HepG2 (cell line): ENCODE measurements around the gene API5. TPM values are rescaled to one million over a fixed set of nuclear protein-coding genes. Genes with fewer than 3 reads are reported as not detected.
A peak's percentile ranks its signal among the peaks of the same experiment; 100 is the strongest.

Experiments used
- ERF ChIP-seq: IDR thresholded peaks from 2 replicates; pipeline ENCODE4 v1.6.1; 2018; ENCODE audit warnings: missing biosample characterization, missing genetic modification reagents
- MBNL3 ChIP-seq: fragments of 250-450 bp; sonication (Bioruptor Pico); conservative IDR thresholded peaks from 2 replicates; pipeline ENCODE4 v1.8.0; 2022; ENCODE audit warnings: mild to moderate bottlenecking, inconsistent platforms
- NFATC3 ChIP-seq: sonication (generic); formaldehyde crosslinking; IDR thresholded peaks from 2 replicates; pipeline ENCODE4 v1.5.1; 2020; ENCODE audit warnings: mild to moderate bottlenecking, missing genetic modification reagents
- SIN3B ChIP-seq: fragments of 150-350 bp; IDR thresholded peaks from 2 replicates; pipeline ENCODE4 v1.6.1; 2014; ENCODE audit warnings: low read length
- XRCC5 ChIP-seq: fragments of 200-400 bp; formaldehyde crosslinking; optimal IDR thresholded peaks from 2 replicates; pipeline ENCODE3; 2017; ENCODE audit warnings: mild to moderate bottlenecking, low read length
- ZNF350 ChIP-seq: sonication (generic); formaldehyde crosslinking; IDR thresholded peaks from 2 replicates; pipeline ENCODE4 v1.4.0; 2020; ENCODE audit warnings: mild to moderate bottlenecking, low read depth, missing genetic modification reagents, borderline replicate concordance
- ZNF609 ChIP-seq: sonication (generic); formaldehyde crosslinking; IDR thresholded peaks from 2 replicates; pipeline ENCODE4 v1.4.0; 2020; ENCODE audit warnings: mild to moderate bottlenecking, missing genetic modification reagents, borderline replicate concordance
- ZNF75D ChIP-seq: sonication (generic); formaldehyde crosslinking; IDR thresholded peaks from 2 replicates; pipeline ENCODE4 v1.8.1; 2023; ENCODE audit warnings: missing genetic modification reagents, mild to moderate bottlenecking, borderline replicate concordance
- ZNF782 ChIP-seq: sonication (generic); formaldehyde crosslinking; IDR thresholded peaks from 2 replicates; pipeline ENCODE4 v1.4.0; 2020; ENCODE audit warnings: missing genetic modification reagents, mild to moderate bottlenecking, borderline replicate concordance
- polyA plus RNA-seq, 8 experiments: library from polyadenylated mRNA; depleted of rRNA in 3 of 8; stranded (reverse) in 7 of 8; unstranded in 1 of 8; fragments of >200 nt; fragmentation: Illumina TruSeq in 4 of 8; extraction: Trizol in 4 of 8; gene quantifications; 2 replicates each; pipeline versions ENCODE4 v1.2.1 to v1.2.3, GENCODE V29; 2011 to 2016; ENCODE audit warnings: low read depth in 4 of 8, missing spikeins in 1 of 8, mixed read lengths in 1 of 8; ENCODE audit not compliant: insufficient read depth in 1 of 8
- total RNA-seq, 5 experiments: library from RNA; depleted of rRNA; stranded (reverse); fragments of >200 nt; fragmentation: Illumina TruSeq; extraction: Trizol; gene quantifications; 2 replicates each; pipeline ENCODE4 v1.2.3, GENCODE V29; 2016; ENCODE audit warnings: low read depth in 1 of 5
- TF ChIP-seq, protein P1 (sequence below): sonication (generic); formaldehyde crosslinking; IDR thresholded peaks from 2 replicates; pipeline ENCODE4 v1.5.1; 2020; ENCODE audit warnings: mild to moderate bottlenecking, missing genetic modification reagents, borderline replicate concordance
- TF ChIP-seq, protein P2 (sequence below): sonication (generic); formaldehyde crosslinking; IDR thresholded peaks from 2 replicates; pipeline ENCODE4 v1.9.0; 2021; ENCODE audit warnings: missing genetic modification reagents, mild to moderate bottlenecking, borderline replicate concordance

Gene API5
- total and polyA plus RNA-seq, 2 of the 13 experiments (the other 11 are each of a cell fraction or from before 2014, with no cell fraction given), result 21.6 to 59.0 TPM

DNA sequence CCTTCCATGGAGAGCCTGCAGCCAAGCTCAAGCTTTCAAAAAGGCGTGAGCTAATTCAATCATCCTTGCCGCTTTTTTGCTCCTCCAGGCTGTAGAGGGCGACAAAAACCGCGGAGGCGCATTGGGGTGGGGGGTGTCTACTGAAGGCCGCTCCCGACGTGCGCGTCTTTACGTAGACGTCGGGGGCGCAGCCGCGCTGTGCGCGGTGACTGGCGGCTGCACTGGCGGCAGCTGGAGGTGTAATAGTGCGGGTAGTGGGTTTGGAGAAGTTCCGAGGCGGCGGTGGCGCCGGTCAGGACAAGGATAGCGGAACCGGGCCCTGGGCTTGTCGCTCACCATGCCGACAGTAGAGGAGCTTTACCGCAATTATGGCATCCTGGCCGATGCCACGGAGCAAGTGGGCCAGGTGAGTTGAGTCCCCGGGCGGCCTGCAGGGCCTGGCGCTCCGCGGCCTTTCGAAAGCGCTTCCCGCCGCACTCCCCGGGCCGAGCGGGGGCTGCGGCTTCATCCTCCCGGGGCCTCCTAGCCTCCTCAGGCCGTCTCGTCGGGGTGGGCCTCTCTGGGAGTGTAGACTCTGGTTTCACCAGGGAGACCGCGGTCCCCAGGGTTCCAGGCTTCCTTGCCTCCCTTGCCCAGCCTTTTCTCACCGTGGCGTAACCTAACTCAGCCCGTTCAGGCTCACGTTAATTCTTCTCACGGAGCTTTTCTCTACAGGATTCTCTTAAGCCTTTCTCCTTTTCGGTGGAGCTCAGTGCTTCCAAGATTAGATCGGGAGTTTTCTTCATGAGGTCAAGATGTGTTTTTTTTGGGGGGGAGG is at the start of gene API5 (continued):
- no peak for TF ChIP-seq ZNF75D (CRISPR knock-in tag)
- peak; percentile 95 for TF ChIP-seq ZNF782 (CRISPR knock-in tag)
- TF ChIP-seq NFATC3, result no peak
- peak; percentile 64; the same call in 1 of the 2 replicates for TF ChIP-seq ZNF609 (CRISPR knock-in tag)
- peak; percentile 95 for TF ChIP-seq XRCC5
- peak; percentile 87 for TF ChIP-seq ZNF350 (CRISPR knock-in tag)
- TF ChIP-seq, protein P1, sequence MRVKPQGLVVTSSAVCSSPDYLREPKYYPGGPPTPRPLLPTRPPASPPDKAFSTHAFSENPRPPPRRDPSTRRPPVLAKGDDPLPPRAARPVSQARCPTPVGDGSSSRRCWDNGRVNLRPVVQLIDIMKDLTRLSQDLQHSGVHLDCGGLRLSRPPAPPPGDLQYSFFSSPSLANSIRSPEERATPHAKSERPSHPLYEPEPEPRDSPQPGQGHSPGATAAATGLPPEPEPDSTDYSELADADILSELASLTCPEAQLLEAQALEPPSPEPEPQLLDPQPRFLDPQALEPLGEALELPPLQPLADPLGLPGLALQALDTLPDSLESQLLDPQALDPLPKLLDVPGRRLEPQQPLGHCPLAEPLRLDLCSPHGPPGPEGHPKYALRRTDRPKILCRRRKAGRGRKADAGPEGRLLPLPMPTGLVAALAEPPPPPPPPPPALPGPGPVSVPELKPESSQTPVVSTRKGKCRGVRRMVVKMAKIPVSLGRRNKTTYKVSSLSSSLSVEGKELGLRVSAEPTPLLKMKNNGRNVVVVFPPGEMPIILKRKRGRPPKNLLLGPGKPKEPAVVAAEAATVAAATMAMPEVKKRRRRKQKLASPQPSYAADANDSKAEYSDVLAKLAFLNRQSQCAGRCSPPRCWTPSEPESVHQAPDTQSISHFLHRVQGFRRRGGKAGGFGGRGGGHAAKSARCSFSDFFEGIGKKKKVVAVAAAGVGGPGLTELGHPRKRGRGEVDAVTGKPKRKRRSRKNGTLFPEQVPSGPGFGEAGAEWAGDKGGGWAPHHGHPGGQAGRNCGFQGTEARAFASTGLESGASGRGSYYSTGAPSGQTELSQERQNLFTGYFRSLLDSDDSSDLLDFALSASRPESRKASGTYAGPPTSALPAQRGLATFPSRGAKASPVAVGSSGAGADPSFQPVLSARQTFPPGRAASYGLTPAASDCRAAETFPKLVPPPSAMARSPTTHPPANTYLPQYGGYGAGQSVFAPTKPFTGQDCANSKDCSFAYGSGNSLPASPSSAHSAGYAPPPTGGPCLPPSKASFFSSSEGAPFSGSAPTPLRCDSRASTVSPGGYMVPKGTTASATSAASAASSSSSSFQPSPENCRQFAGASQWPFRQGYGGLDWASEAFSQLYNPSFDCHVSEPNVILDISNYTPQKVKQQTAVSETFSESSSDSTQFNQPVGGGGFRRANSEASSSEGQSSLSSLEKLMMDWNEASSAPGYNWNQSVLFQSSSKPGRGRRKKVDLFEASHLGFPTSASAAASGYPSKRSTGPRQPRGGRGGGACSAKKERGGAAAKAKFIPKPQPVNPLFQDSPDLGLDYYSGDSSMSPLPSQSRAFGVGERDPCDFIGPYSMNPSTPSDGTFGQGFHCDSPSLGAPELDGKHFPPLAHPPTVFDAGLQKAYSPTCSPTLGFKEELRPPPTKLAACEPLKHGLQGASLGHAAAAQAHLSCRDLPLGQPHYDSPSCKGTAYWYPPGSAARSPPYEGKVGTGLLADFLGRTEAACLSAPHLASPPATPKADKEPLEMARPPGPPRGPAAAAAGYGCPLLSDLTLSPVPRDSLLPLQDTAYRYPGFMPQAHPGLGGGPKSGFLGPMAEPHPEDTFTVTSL, result no peak
- TF ChIP-seq, protein P2, sequence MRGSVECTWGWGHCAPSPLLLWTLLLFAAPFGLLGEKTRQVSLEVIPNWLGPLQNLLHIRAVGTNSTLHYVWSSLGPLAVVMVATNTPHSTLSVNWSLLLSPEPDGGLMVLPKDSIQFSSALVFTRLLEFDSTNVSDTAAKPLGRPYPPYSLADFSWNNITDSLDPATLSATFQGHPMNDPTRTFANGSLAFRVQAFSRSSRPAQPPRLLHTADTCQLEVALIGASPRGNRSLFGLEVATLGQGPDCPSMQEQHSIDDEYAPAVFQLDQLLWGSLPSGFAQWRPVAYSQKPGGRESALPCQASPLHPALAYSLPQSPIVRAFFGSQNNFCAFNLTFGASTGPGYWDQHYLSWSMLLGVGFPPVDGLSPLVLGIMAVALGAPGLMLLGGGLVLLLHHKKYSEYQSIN, result no peak
- peak; percentile 39; the same call in 1 of the 2 replicates for TF ChIP-seq ERF (CRISPR knock-in tag)
- TF ChIP-seq MBNL3 (CRISPR knock-in tag), result no peak
- TF ChIP-seq SIN3B, result no peak; the same call in 1 of the 2 replicates
